Brain microvascular endothelial cell (primary cell): Measurements from ENCODE around the gene TRIM71.

Experiments
- DNase-seq: peaks from one replicate; pipeline ENCODE4 v3.0.0-alpha.2; 2020
- H3K27ac ChIP-seq: fragments of 250-450 bp; sonication (Bioruptor Pico); 2 replicates; pipeline ENCODE4 v1.5.1; 2020; ENCODE audit warnings: mild to moderate bottlenecking, moderate library complexity
- H3K27me3 ChIP-seq: fragments of 250-450 bp; sonication (Bioruptor Pico); replicated peaks from 2 replicates; pipeline ENCODE4 v1.5.1; 2020; ENCODE audit warnings: mild to moderate bottlenecking
- H3K36me3 ChIP-seq: fragments of 250-450 bp; sonication (Bioruptor Pico); replicated peaks from 2 replicates; pipeline ENCODE4 v1.5.1; 2020; ENCODE audit warnings: mild to moderate bottlenecking
- H3K4me3 ChIP-seq: 2 replicates; pipeline ENCODE4 v1.5.1; 2011; ENCODE audit warnings: low read depth, mild to moderate bottlenecking, control low read depth, low read length, moderate library complexity
- CTCF ChIP-seq: IDR thresholded peaks from 2 replicates; pipeline ENCODE4 v1.5.1; 2011; ENCODE audit warnings: low read depth, mild to moderate bottlenecking, moderate library complexity, low read length, control low read depth, inconsistent platforms; ENCODE audit errors: missing control alignments
- in situ Hi-C: cut with HindIII; loops from 2 replicates; pipeline ENCODE4 v1.10.0; 2017; ENCODE audit warnings: low sequenced_read_pairs, low pct_ligation_motif_present

Gene TRIM71

GRCh38 chr3:32873531-32874130, 55.8 kb downstream of the TRIM71 start:
- Histone ChIP-seq H3K27me3 (no peaks in the 10 kb centered on the region), H3K4me3 (no peak overlapping the region), H3K36me3 (no peaks in the 10 kb centered on the region), H3K27ac (no peak overlapping the region)
- in situ Hi-C loops: no loop called here
- DNase-seq: no peak
- TF ChIP-seq CTCF: no peak

GRCh38 chr3:32876920-32877319, 59.1 kb downstream of the TRIM71 start:
- no peak for DNase-seq
- Histone ChIP-seq H3K4me3 (no peak overlapping the region), H3K27me3 (no peaks in the 10 kb centered on the region), H3K27ac (no peak overlapping the region), H3K36me3 (no peaks in the 10 kb centered on the region)
- in situ Hi-C loops: no loop called here
- TF ChIP-seq CTCF: no peak

GRCh38 chr3:32877598-32877997, 59.8 kb downstream of the TRIM71 start:
- Histone ChIP-seq H3K4me3 (no peak overlapping the region), H3K36me3 (no peaks in the 10 kb centered on the region), H3K27ac (no peak overlapping the region), H3K27me3 (no peaks in the 10 kb centered on the region)
- in situ Hi-C loops: no loop called here
- DNase-seq: no peak
- TF ChIP-seq CTCF: no peak

GRCh38 chr3:32880225-32880624, 62.4 kb downstream of the TRIM71 start:
- H3K4me3 ChIP-seq: no peak overlapping the region
- in situ Hi-C loops: no loop called here
- H3K27me3 ChIP-seq: no peaks in the 10 kb centered on the region
- TF ChIP-seq CTCF: no peak
- H3K36me3 ChIP-seq: no peaks in the 10 kb centered on the region
- no peak overlapping the region for H3K27ac ChIP-seq
- DNase-seq: no peak

GRCh38 chr3:32881624-32882023, 63.8 kb downstream of the TRIM71 start:
- TF ChIP-seq CTCF: no peak
- no peak overlapping the region for H3K27ac ChIP-seq
- H3K4me3 ChIP-seq: no peak overlapping the region
- no peak for DNase-seq
- H3K27me3 ChIP-seq: no peaks in the 10 kb centered on the region
- H3K36me3 ChIP-seq: no peaks in the 10 kb centered on the region
- in situ Hi-C loops: no loop called here

- TF ChIP-seq CTCF: no peak
- H3K27me3 ChIP-seq: no peaks in the 10 kb centered on the region
- no peak overlapping the region for H3K4me3 ChIP-seq
- no peaks in the 10 kb centered on the region for H3K36me3 ChIP-seq
- no peak overlapping the region for H3K27ac ChIP-seq
- DNase-seq: no peak
- in situ Hi-C loops: no loop called here
Observed at GRCh38 chr3:32882189-32882588, 64.4 kb downstream of the TRIM71 start.
